Bronchial epithelial cell (primary cell): ENCODE data around the gene PTGFRN. TPM values are rescaled to one million over a fixed set of nuclear protein-coding genes. Genes with fewer than 3 reads are reported as not detected.

ENCODE experiments used
- DNase-seq: peaks from one replicate; pipeline ENCODE4 v3.0.0-alpha.2; 2010; ENCODE audit warnings: low read depth
- FAIRE-seq: peaks from 2 replicates; lab custom pipeline; 2011; peaks lifted over from hg19 to GRCh38; lab: Jason Lieb, UNC
- H3K27me3 ChIP-seq: 2 replicates; pipeline ENCODE4 v1.5.1; 2011; ENCODE audit warnings: low read length; ENCODE audit not compliant: control insufficient read depth, insufficient read depth
- H3K36me3 ChIP-seq: 2 replicates; pipeline ENCODE4 v1.5.1; 2011; ENCODE audit warnings: low read length; ENCODE audit not compliant: control insufficient read depth, insufficient read depth
- H3K4me3 ChIP-seq: 2 replicates; pipeline ENCODE4 v1.5.1; 2011; ENCODE audit warnings: mild to moderate bottlenecking, low read depth, low read length, control low read depth
- CTCF ChIP-seq: IDR thresholded peaks from 2 replicates; pipeline ENCODE4 v1.5.1; 2011; ENCODE audit warnings: mild to moderate bottlenecking, moderate library complexity, low read length, control low read depth, inconsistent platforms; ENCODE audit not compliant: insufficient read depth, severe bottlenecking
- total RNA-seq: library from RNA; depleted of rRNA; stranded (reverse); fragments of >200 nt; gene quantifications from 2 replicates; pipeline ENCODE4 v1.2.1, GENCODE V29; 2014

PTGFRN gene
- total RNA-seq, 1 donor from 2014 or later, result 89.2 TPM

- TF ChIP-seq CTCF, result no peak
Measured at GRCh38 chr1:116910379-116911187, 867 bp downstream of the PTGFRN start.

DNA sequence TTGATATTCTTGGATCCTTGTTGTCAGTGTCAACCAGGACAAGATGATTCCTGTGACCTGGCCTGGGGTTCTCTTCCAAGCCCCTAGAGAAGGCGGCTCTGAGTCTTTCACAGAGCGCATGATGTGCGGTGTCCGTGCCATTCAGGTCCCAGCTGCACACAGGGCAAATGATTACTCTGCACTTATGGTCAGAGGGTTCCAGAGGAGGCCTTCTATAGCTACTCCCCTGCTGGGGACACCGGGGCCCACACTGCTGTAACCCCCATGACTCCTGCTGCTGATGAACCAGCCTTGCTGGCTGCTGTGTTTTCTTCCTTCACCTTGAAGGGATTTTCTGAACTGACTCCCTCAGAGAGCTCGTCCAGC is 1.5 kb downstream of the PTGFRN start:
- H3K4me3 ChIP-seq, result peak overlapping the region; percentile 74
- no peak for FAIRE-seq

More at GRCh38 chr1:116910379-116911187, 867 bp downstream of the PTGFRN start:
- Histone ChIP-seq H3K4me3 (peak overlapping the region; percentile 74), H3K36me3 (no peaks in the 10 kb centered on the region), H3K27me3 (no peaks in the 10 kb centered on the region)
- DNase-seq (no peak), FAIRE-seq (no peak)

DNA sequence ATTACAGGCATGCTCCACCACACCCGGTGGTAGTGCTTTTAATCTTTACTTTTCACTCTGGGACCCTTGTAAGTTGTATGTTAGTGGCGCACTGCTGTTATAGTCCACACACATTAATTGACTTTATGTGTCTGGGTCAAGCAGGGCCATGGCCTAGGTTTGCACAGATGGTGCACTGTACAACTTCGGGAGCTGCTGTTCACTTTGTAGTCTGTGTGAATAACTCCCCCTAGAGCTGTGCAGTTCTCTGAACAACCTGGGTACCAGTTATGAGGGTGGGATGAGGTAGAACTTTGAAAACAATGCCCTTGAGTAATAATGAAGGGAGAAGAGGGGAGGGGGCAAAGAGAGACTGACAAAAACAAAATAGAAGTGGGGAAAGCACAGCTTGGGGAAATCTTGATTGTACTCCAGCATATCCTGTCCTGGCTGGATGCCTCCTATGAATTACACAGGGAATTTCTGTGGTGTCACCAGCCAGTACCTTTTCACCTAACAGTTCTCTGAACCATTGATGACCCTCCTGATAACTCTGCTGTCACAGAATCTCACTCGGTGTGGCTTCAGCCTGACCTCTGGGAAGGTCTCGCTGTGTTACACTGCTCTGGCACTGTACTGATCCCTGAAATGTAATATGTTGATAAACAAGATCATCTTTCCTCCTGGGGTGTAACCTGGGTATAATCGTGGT is 2.2 kb downstream of the PTGFRN start:
- no peak for DNase-seq

More for the DNA sequence above, 1.5 kb downstream of the PTGFRN start:
- Histone ChIP-seq H3K36me3 (no peaks in the 10 kb centered on the region), H3K27me3 (no peaks in the 10 kb centered on the region)
- DNase-seq, result no peak
- no peak for TF ChIP-seq CTCF

GRCh38 chr1:116912846-116913245 is 3.1 kb downstream of the PTGFRN start:
- no peak overlapping the region for H3K4me3 ChIP-seq
- TF ChIP-seq CTCF, result no peak
- FAIRE-seq, result no peak

More for the DNA sequence above, 2.2 kb downstream of the PTGFRN start:
- no peak for FAIRE-seq
- Histone ChIP-seq H3K36me3 (no peaks in the 10 kb centered on the region), H3K27me3 (no peaks in the 10 kb centered on the region), H3K4me3 (peak overlapping the region; percentile 74)
- TF ChIP-seq CTCF, result no peak

DNA sequence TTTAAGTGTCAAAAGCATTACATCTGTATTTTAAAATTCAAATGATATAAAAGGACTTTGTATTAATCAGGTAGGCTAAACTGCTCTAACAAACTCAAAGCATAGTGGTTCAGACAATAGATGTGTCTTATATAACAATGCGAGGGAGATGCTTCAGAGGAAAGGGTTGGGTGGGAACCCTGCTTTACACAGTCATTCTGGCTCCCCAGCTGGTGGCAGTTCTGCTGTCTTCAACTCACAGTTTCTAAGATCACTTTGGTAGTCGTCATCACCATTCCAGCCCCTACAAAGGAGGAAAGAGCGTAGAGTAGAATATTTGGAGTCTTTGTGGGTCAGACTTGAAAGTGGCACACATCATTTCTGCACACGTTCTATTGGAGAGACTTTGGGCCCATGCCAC is 4.2 kb downstream of the PTGFRN start:
- Histone ChIP-seq H3K27me3 (no peaks in the 10 kb centered on the region), H3K36me3 (no peaks in the 10 kb centered on the region), H3K4me3 (no peak overlapping the region)
- TF ChIP-seq CTCF, result no peak
- FAIRE-seq (no peak), DNase-seq (no peak)

More at GRCh38 chr1:116912846-116913245, 3.1 kb downstream of the PTGFRN start:
- H3K27me3 ChIP-seq, result no peaks in the 10 kb centered on the region
- no peaks in the 10 kb centered on the region for H3K36me3 ChIP-seq
- DNase-seq, result no peak
